Activated CD4-positive, alpha-beta T cell treated with anti-CD3 and anti-CD28 coated beads for 1 hour (primary cell): ENCODE measurements around the gene RBP3.

ENCODE experiments used
- DNase-seq: peaks from one replicate; pipeline ENCODE4 v3.0.0-alpha.2; 2020

The RBP3 gene

GRCh38 chr10:47337310-47337709 lies 10.9 kb upstream of the RBP3 start:
- no peak for DNase-seq

- no peak for DNase-seq
Measured at GRCh38 chr10:47339186-47339735, 8.9 kb upstream of the RBP3 start.

- no peak for DNase-seq
Measured at GRCh38 chr10:47339759-47340607, 8.2 kb upstream of the RBP3 start.

GRCh38 chr10:47340608-47341170 lies 7.5 kb upstream of the RBP3 start:
- DNase-seq = peak; percentile 56

GRCh38 chr10:47344996-47345870 lies 2.9 kb upstream of the RBP3 start:
- no peak for DNase-seq

GRCh38 chr10:47346581-47347302 lies 1.4 kb upstream of the RBP3 start:
- DNase-seq = no peak

GRCh38 chr10:47347303-47347675 lies 874 bp upstream of the RBP3 start:
- DNase-seq = no peak

GRCh38 chr10:47348661-47349470 lies 703 bp downstream of the RBP3 start:
- no peak for DNase-seq

- DNase-seq = no peak
Measured at GRCh38 chr10:47349516-47349915, 1.4 kb downstream of the RBP3 start.

- no peak for DNase-seq
Measured at GRCh38 chr10:47349941-47350371, 1.8 kb downstream of the RBP3 start.

GRCh38 chr10:47350671-47351640 lies 2.8 kb downstream of the RBP3 start:
- no peak for DNase-seq

- DNase-seq = no peak
Measured at GRCh38 chr10:47351899-47352815, 4.0 kb downstream of the RBP3 start.

GRCh38 chr10:47353351-47353750 lies 5.2 kb downstream of the RBP3 start:
- no peak for DNase-seq

GRCh38 chr10:47354165-47354564 lies 6.0 kb downstream of the RBP3 start:
- DNase-seq = no peak

GRCh38 chr10:47354900-47355299 lies 6.7 kb downstream of the RBP3 start:
- no peak for DNase-seq

GRCh38 chr10:47356708-47357107 lies 8.5 kb downstream of the RBP3 start:
- DNase-seq = no peak

- DNase-seq = no peak
Measured at GRCh38 chr10:47357131-47357582, 9.0 kb downstream of the RBP3 start.

GRCh38 chr10:47357911-47358310 lies 9.7 kb downstream of the RBP3 start:
- DNase-seq = no peak

GRCh38 chr10:47358457-47358856 lies 10.3 kb downstream of the RBP3 start:
- no peak for DNase-seq
